H9 (cell line): ENCODE results near the gene FGFR3. TPM values are rescaled to one million over a fixed set of nuclear protein-coding genes. Genes with fewer than 3 reads are reported as not detected.

Source experiments
- DNase-seq: peaks from one replicate; pipeline ENCODE4 v3.0.0-alpha.2; 2017
- H2AFZ ChIP-seq: one replicate; pipeline ENCODE4 v1.6.1; 2013; ENCODE audit warnings: mild to moderate bottlenecking, low read length, control low read depth, moderate library complexity
- H2AK5ac ChIP-seq: 2 replicates; pipeline ENCODE4 v1.6.1; 2013; ENCODE audit warnings: low read length, control low read depth, mixed read lengths; ENCODE audit not compliant: insufficient read length
- H2BK120ac ChIP-seq: one replicate; pipeline ENCODE4 v1.6.1; 2013; ENCODE audit warnings: low read depth, mild to moderate bottlenecking, low read length, control low read depth, inconsistent platforms; ENCODE audit not compliant: poor library complexity, severe bottlenecking
- H2BK12ac ChIP-seq: 2 replicates; pipeline ENCODE4 v1.6.1; 2013; ENCODE audit warnings: low read length, control low read depth, mixed read lengths, low read depth; ENCODE audit not compliant: insufficient read length
- H2BK15ac ChIP-seq: 2 replicates; pipeline ENCODE4 v1.6.1; 2013; ENCODE audit warnings: low read depth, low read length, control low read depth
- H2BK20ac ChIP-seq: one replicate; pipeline ENCODE4 v1.6.1; 2013; ENCODE audit warnings: low read depth, mild to moderate bottlenecking, low read length, control low read depth, inconsistent platforms; ENCODE audit not compliant: poor library complexity, severe bottlenecking
- H2BK5ac ChIP-seq: 2 replicates; pipeline ENCODE4 v1.6.1; 2013; ENCODE audit warnings: low read length, control low read depth, mixed read lengths; ENCODE audit not compliant: insufficient read length
- H3K14ac ChIP-seq: 2 replicates; pipeline ENCODE4 v1.6.1; 2013; ENCODE audit warnings: low read length, control low read depth; ENCODE audit not compliant: insufficient read depth
- H3K18ac ChIP-seq: 2 replicates; pipeline ENCODE4 v1.6.1; 2013; ENCODE audit warnings: low read depth, mild to moderate bottlenecking, mixed read lengths, low read length, control low read depth; ENCODE audit not compliant: insufficient read length
- H3K23ac ChIP-seq: 2 replicates; pipeline ENCODE4 v1.6.1; 2013; ENCODE audit warnings: low read length, control low read depth, mixed read lengths, low read depth; ENCODE audit not compliant: insufficient read length
- H3K23me2 ChIP-seq: 2 replicates; pipeline ENCODE4 v1.6.1; 2013; ENCODE audit warnings: low read depth, mild to moderate bottlenecking, mixed read lengths, low read length, control low read depth; ENCODE audit not compliant: insufficient read length, poor library complexity, severe bottlenecking
- H3K27ac ChIP-seq: 2 replicates; pipeline ENCODE4 v1.5.1; 2013; ENCODE audit warnings: low read length, control low read depth, mixed read lengths, low read depth; ENCODE audit not compliant: insufficient read length
- H3K27me3 ChIP-seq: 2 replicates; pipeline ENCODE4 v1.6.1; 2013; ENCODE audit warnings: low read length, control low read depth, inconsistent platforms; ENCODE audit not compliant: insufficient read depth
- H3K4ac ChIP-seq: 2 replicates; pipeline ENCODE4 v1.6.1; 2013; ENCODE audit warnings: low read depth, mild to moderate bottlenecking, control low read depth, inconsistent platforms, low read length, moderate library complexity
- H3K4me1 ChIP-seq: 2 replicates; pipeline ENCODE4 v1.6.1; 2013; ENCODE audit warnings: low read length, control low read depth, inconsistent platforms; ENCODE audit not compliant: insufficient read depth
- H3K4me2 ChIP-seq: 2 replicates; pipeline ENCODE4 v1.6.1; 2013; ENCODE audit warnings: low read length, control low read depth, mixed read lengths; ENCODE audit not compliant: insufficient read length, insufficient read depth
- H3K56ac ChIP-seq: 2 replicates; pipeline ENCODE4 v1.6.1; 2013; ENCODE audit warnings: low read depth, mild to moderate bottlenecking, mixed read lengths, low read length, control low read depth; ENCODE audit not compliant: insufficient read length
- H3K79me1 ChIP-seq: 2 replicates; pipeline ENCODE4 v1.6.1; 2013; ENCODE audit warnings: low read depth, mild to moderate bottlenecking, moderate library complexity, low read length, control low read depth, inconsistent platforms; ENCODE audit not compliant: insufficient read depth, poor library complexity, severe bottlenecking
- H3K79me2 ChIP-seq: 2 replicates; pipeline ENCODE4 v1.6.1; 2013; ENCODE audit warnings: low read length, control low read depth, inconsistent platforms; ENCODE audit not compliant: insufficient read depth
- H3K9ac ChIP-seq: 2 replicates; pipeline ENCODE4 v1.6.1; 2013; ENCODE audit warnings: low read length, control low read depth, mixed read lengths; ENCODE audit not compliant: insufficient read length; ENCODE audit errors: extremely low read depth
- H3K9me3 ChIP-seq: one replicate; pipeline ENCODE4 v1.6.1; 2013; ENCODE audit warnings: low read depth, low read length, inconsistent platforms; ENCODE audit not compliant: control insufficient read depth
- H3T11ph ChIP-seq: one replicate; pipeline ENCODE4 v1.6.1; 2013; ENCODE audit warnings: mild to moderate bottlenecking, low read length, control low read depth, inconsistent platforms
- H4K20me1 ChIP-seq: one replicate; pipeline ENCODE4 v1.6.1; 2013; ENCODE audit not compliant: control insufficient read depth, insufficient read length, insufficient read depth
- H4K5ac ChIP-seq: 2 replicates; pipeline ENCODE4 v1.6.1; 2013; ENCODE audit warnings: low read depth, mild to moderate bottlenecking, mixed read lengths, low read length, control low read depth; ENCODE audit not compliant: insufficient read length
- H4K8ac ChIP-seq: replicated peaks from 2 replicates; pipeline ENCODE4 v1.6.1; 2013; ENCODE audit warnings: low read length, control low read depth, mixed read lengths, low read depth; ENCODE audit not compliant: insufficient read length
- H4K91ac ChIP-seq: 2 replicates; pipeline ENCODE4 v1.6.1; 2013; ENCODE audit warnings: low read depth, mild to moderate bottlenecking, moderate library complexity, mixed read lengths, low read length, control low read depth; ENCODE audit not compliant: insufficient read length
- H3K27ac Mint-ChIP-seq, 3 experiments: 2 replicates in 2 of 3; 3 replicates in 1 of 3; pipeline ENCODE4 v1.8.0; 2020 to 2021; ENCODE audit warnings: mixed read lengths in 3 of 3, mild to moderate bottlenecking in 1 of 3, moderate library complexity in 1 of 3
- H3K27me3 Mint-ChIP-seq: 2 replicates; pipeline ENCODE4 v1.8.0; 2021; ENCODE audit warnings: low read depth, mild to moderate bottlenecking, moderate library complexity, mixed read lengths
- H3K36me3 Mint-ChIP-seq, 3 experiments: 2 replicates in 2 of 3; 3 replicates in 1 of 3; pipeline ENCODE4 v1.8.0; 2020 to 2021; ENCODE audit warnings: low read depth in 3 of 3, mixed read lengths in 3 of 3; ENCODE audit not compliant: insufficient read depth in 1 of 3
- H3K4me1 Mint-ChIP-seq, 2 experiments: 2 replicates each; pipeline ENCODE4 v1.8.0; 2020; ENCODE audit warnings: mixed read lengths in 2 of 2
- H3K4me3 Mint-ChIP-seq, 2 experiments: 2 replicates in 1 of 2; 3 replicates in 1 of 2; pipeline ENCODE4 v1.8.0; 2020 to 2021; ENCODE audit warnings: mild to moderate bottlenecking in 2 of 2, mixed read lengths in 2 of 2, moderate library complexity in 1 of 2
- H3K9me3 Mint-ChIP-seq, 2 experiments: 2 replicates in 1 of 2; 3 replicates in 1 of 2; pipeline ENCODE4 v1.8.0; 2020; ENCODE audit warnings: mild to moderate bottlenecking in 2 of 2, mixed read lengths in 2 of 2, moderate library complexity in 1 of 2
- CTCF ChIP-seq: fragments of 200-600 bp; sonication (generic); conservative IDR thresholded peaks from 3 replicates; pipeline ENCODE4 v1.8.0; 2021; ENCODE audit warnings: antibody characterized with exemption, mild to moderate bottlenecking
- WGBS: extraction: QIAGEN DNeasy Blood & Tissue Kit; methylation state at CpG from one replicate; pipeline ENCODE4 v1.1.7; 2013; ENCODE audit warnings: missing lambda C conversion rate, low lambda C conversion rate, mixed read lengths; ENCODE audit not compliant: insufficient read length; ENCODE audit errors: extremely low coverage; 5-methylcytosine and 5-hydroxymethylcytosine counted together
- total RNA-seq: library from RNA; stranded (reverse); gene quantifications from 2 replicates; pipeline ENCODE4 v1.2.1, GENCODE V29; 2021

Gene FGFR3
- total RNA-seq, 1 experiment from 2014 or later, result 75.7 TPM

DNA sequence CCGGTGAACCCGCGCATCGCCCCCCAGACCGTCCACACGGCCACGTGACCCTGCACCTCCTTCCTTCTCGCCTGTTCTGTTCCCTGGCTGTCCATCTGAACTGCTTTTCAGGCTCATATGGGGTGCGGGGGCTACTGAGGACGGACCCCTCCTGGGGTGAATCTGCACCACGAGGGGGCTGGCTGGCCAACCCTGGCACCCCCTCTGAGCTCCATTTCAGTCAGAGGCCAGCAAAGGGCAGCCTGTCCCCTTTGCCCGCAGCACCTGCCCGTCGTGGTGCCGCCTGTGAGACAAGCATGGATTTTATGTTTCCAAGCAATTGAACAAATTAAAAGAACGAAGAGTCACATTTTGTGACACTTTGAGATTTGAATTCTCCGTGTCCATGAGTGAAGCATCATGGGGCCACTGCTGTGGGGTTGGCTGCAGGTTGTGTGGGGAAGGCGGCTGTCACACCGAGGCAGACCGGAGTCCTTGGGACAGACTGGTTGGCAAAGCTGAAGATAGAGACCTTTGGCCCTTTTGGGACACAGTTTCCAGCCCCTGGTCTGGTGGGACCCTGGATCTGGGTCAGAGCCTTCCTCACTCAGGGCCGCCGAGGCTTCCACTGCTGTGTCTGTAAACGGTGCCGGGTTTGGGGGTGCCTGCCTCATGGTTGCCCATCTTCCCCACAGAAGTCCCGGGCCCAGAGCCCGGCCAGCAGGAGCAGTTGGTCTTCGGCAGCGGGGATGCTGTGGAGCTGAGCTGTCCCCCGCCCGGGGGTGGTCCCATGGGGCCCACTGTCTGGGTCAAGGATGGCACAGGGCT lies 5.7 kb downstream of the FGFR3 start:
- no peak overlapping the region for H2BK12ac ChIP-seq
- H3K27me3 ChIP-seq, result no peaks in the 10 kb centered on the region; the same call in 1 of the 2 replicates
- no peak overlapping the region; the same call in 1 of the 2 replicates for H3K14ac ChIP-seq
- H3K9me3 ChIP-seq, result no peaks in the 10 kb centered on the region
- H3K4me2 ChIP-seq, result no peak overlapping the region
- H3K4ac ChIP-seq, result no peak overlapping the region
- no peak overlapping the region for H3K23ac ChIP-seq
- no peaks in the 10 kb centered on the region for H3K79me1 ChIP-seq
- H3K27me3 Mint-ChIP-seq, result peaks cover 6% of the 10 kb centered on the region
- H3K4me3 Mint-ChIP-seq, result no peak overlapping the region
- no peak overlapping the region for H2AFZ ChIP-seq
- H4K20me1 ChIP-seq, result no peaks in the 10 kb centered on the region
- no peak overlapping the region for H2BK120ac ChIP-seq
- H3K27ac Mint-ChIP-seq, result no peak overlapping the region
- H2BK20ac ChIP-seq, result no peak overlapping the region
- H3K18ac ChIP-seq, result no peak overlapping the region
- no peaks in the 10 kb centered on the region for H3K4me1 ChIP-seq
- no peak overlapping the region for H2AK5ac ChIP-seq
- no peaks in the 10 kb centered on the region for H3K9me3 Mint-ChIP-seq
- no CpG with 5 or more reads among the region's 30 CpGs for WGBS
- H2BK15ac ChIP-seq, result no peak overlapping the region
- no peak for TF ChIP-seq CTCF
- no peak overlapping the region for H3K27ac ChIP-seq
- no peak overlapping the region for H3T11ph ChIP-seq
- peaks cover 1 to 37% (median 28%) of the 10 kb centered on the region in 3 experiments; a peak in 5 of 7 replicates for H3K36me3 Mint-ChIP-seq
- H3K23me2 ChIP-seq, result peaks cover 7% of the 10 kb centered on the region
- H2BK5ac ChIP-seq, result no peak overlapping the region
- no peak for DNase-seq
- H3K4me1 Mint-ChIP-seq, result peaks cover 0 to 11% of the 10 kb centered on the region in 2 experiments; a peak in 1 of 4 replicates
- no peaks in the 10 kb centered on the region for H3K79me2 ChIP-seq
- H4K8ac ChIP-seq, result no peak overlapping the region
- H3K56ac ChIP-seq, result no peak overlapping the region
- H4K5ac ChIP-seq, result no peak overlapping the region
- no peak overlapping the region for H4K91ac ChIP-seq
- H3K9ac ChIP-seq, result no peak overlapping the region
